ENCODE data around the gene IFT80.
"Not testable (repeated sequence)": the region's sequence is repeated elsewhere in the genome, so short reads cannot be mapped to it uniquely, and the experiment has no call there.

The IFT80 gene

DNA sequence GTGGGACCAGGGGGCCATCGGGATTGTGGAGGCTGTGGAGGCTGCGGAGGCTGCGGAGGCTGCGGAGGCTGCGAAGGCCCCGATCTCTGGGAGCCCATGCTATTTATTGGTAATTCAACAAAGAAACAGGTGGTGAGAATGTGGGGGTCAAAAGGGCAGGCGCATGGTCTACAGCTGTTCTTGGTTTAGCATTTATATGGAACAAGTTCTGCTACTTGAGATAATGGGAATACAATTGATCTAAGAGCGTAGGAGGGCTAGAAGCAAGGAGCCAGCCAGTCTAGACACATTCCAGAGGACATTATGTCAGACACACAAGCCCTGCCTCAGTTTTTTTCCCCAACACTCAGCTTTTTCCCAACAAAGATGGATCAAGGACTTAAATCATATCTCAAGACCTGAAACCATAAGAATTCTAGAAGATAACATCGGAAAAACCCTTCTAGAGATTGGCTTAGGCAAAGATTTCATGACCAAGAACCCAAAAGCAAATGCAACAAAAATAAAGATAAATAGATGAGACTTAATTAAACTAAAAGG, 153.7 kb downstream of the IFT80 start:
- Histone ChIP-seq H3K9me3 (ENCODE audit: control insufficient read depth, low read depth, low read length) (no peaks in the 10 kb centered on the region), H3K27me3 (ENCODE audit: control insufficient read depth, insufficient read depth, low read length) (no peaks in the 10 kb centered on the region), H3K9ac (ENCODE audit: low read length) (no peak overlapping the region), H3K4me1 (ENCODE audit: control insufficient read depth, low read depth, low read length) (no peaks in the 10 kb centered on the region), H3K4me3 (ENCODE audit: low read length) (no peak overlapping the region), H3K36me3 (ENCODE audit: control insufficient read depth, low read depth, low read length) (no peaks in the 10 kb centered on the region), H3K27ac (ENCODE audit: low read length) (no peak overlapping the region)

DNA sequence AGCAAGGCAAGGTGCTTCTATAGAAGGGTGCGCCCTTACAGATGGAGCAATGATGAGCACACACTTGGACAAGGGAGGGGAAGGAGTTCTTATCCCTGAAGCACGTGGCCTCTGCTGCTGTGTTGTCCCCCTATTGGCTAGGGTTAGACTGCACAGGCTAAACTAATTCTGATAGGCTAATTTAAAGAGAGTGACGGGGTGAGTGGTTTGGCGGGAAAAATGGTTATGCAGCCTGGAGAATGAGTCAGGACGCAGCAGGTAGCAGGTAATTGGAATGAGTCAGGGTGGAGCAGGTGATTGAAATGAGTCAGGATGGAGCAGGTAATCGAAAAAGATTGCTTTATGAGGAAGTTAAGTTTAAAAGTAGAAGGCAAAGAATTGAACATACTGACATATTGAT, 158.3 kb downstream of the IFT80 start:
- H3K36me3 ChIP-seq (ENCODE audit: control insufficient read depth, low read depth, low read length); H3K27me3 ChIP-seq (ENCODE audit: control insufficient read depth, insufficient read depth, low read length); H3K4me1 ChIP-seq (ENCODE audit: control insufficient read depth, low read depth, low read length); H3K9me3 ChIP-seq (ENCODE audit: control insufficient read depth, low read depth, low read length); H3K27ac ChIP-seq (ENCODE audit: low read length); H3K9ac ChIP-seq (ENCODE audit: low read length); H3K4me3 ChIP-seq (ENCODE audit: low read length): not testable (repeated sequence)

DNA sequence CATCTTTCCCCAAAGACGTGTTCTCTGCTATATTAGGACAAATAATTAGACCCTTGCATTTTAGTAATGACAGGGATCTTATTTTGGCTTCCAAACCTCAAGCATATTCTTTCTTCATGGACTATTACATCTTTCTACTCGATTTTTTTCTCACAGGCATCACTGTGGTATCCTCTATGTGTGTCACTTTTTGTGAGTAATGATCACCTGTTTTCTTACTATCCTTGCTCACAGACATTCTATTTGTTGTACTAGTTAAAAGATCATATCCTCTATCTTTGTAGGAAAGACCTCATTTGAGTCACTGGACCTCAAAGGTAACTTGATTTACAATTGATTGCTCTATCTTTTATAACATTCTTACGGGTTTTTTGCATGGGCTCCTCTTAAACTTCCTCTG, 167.0 kb downstream of the IFT80 start:
- H3K27me3 ChIP-seq (ENCODE audit: control insufficient read depth, insufficient read depth, low read length) = peaks cover 20% of the 10 kb centered on the region
- no peaks in the 10 kb centered on the region for H3K9me3 ChIP-seq (ENCODE audit: control insufficient read depth, low read depth, low read length)
- no peak overlapping the region for H3K27ac ChIP-seq (ENCODE audit: low read length)
- no peaks in the 10 kb centered on the region for H3K4me1 ChIP-seq (ENCODE audit: control insufficient read depth, low read depth, low read length)
- no peak overlapping the region for H3K4me3 ChIP-seq (ENCODE audit: low read length)
- H3K9ac ChIP-seq (ENCODE audit: low read length) = no peak overlapping the region
- no peaks in the 10 kb centered on the region for H3K36me3 ChIP-seq (ENCODE audit: control insufficient read depth, low read depth, low read length)

DNA sequence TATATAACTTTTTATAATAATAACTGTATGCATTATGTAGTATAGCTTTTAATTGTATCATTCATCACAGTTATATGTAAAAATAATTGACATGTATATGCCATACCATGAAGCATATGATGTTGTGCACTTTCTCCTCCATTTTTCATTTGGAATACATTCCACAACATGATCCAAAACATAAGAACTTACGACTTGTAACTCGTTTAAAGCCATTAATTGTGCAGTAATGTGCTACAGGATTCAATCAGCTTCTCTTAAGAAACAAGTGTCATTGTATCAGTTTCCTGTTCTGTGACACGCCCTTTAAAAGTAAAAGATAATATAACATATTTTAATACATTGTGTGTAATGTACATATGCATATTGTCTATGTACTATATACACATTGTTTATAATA, 171.6 kb downstream of the IFT80 start:
- peaks cover 65% of the 10 kb centered on the region for H3K27me3 ChIP-seq (ENCODE audit: control insufficient read depth, insufficient read depth, low read length)
- H3K9me3 ChIP-seq (ENCODE audit: control insufficient read depth, low read depth, low read length) = no peaks in the 10 kb centered on the region

DNA sequence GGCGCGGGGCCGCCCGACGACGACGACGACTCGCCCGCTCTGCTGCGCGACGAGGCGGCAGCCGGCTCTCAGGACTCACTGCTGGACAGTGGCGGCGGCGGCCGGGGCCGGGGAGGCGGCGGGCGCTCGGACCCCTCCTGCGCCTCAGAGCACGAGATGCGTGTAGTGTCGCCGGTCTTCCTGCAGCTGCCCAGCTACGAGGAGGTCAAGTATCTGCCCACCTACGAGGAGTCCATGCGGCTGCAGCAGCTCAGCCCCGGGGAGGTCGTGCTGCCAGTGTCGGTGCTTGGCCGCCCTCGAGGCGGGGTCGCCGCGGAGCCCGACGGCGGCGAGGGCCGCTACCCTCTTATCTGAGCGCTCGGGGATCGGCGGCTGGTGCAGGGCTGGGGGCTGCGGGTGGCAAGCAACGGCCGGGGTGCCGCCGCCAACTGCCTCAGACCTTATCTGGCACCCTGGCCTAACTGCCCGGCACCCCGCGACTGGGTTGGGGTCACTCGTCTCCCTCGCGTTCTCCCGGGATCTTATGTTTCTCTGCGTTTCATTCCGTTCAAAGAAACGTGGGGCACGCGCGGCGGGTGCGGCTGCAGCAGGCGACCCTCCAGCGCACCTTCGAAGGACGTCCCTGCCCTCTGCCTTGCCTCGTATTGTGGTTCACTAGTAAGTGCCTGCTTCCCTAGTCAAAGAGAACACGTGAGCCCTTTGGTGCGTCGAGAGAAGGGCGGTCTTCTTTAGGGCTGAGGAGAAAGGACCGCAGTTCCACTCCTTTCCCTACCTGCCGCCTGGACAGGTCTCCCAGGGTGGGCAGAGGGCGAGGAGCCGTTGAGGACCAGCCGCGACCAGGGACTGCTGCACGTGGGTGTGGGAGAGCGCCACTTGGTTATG, 172.8 kb downstream of the IFT80 start:
- Histone ChIP-seq H3K27ac (ENCODE audit: low read length) (no peak overlapping the region), H3K9me3 (ENCODE audit: control insufficient read depth, low read depth, low read length) (no peaks in the 10 kb centered on the region), H3K36me3 (ENCODE audit: control insufficient read depth, low read depth, low read length) (no peaks in the 10 kb centered on the region), H3K27me3 (ENCODE audit: control insufficient read depth, insufficient read depth, low read length) (peaks cover 65% of the 10 kb centered on the region), H3K4me1 (ENCODE audit: control insufficient read depth, low read depth, low read length) (peaks cover 4% of the 10 kb centered on the region), H3K4me3 (ENCODE audit: low read length) (peak overlapping the region; percentile 47), H3K9ac (ENCODE audit: low read length) (no peak overlapping the region)

More for the DNA sequence above, 171.6 kb downstream of the IFT80 start:
- Histone ChIP-seq H3K27ac (ENCODE audit: low read length) (no peak overlapping the region), H3K4me1 (ENCODE audit: control insufficient read depth, low read depth, low read length) (peaks cover 4% of the 10 kb centered on the region), H3K9ac (ENCODE audit: low read length) (no peak overlapping the region), H3K4me3 (ENCODE audit: low read length) (no peak overlapping the region), H3K36me3 (ENCODE audit: control insufficient read depth, low read depth, low read length) (no peaks in the 10 kb centered on the region)

DNA sequence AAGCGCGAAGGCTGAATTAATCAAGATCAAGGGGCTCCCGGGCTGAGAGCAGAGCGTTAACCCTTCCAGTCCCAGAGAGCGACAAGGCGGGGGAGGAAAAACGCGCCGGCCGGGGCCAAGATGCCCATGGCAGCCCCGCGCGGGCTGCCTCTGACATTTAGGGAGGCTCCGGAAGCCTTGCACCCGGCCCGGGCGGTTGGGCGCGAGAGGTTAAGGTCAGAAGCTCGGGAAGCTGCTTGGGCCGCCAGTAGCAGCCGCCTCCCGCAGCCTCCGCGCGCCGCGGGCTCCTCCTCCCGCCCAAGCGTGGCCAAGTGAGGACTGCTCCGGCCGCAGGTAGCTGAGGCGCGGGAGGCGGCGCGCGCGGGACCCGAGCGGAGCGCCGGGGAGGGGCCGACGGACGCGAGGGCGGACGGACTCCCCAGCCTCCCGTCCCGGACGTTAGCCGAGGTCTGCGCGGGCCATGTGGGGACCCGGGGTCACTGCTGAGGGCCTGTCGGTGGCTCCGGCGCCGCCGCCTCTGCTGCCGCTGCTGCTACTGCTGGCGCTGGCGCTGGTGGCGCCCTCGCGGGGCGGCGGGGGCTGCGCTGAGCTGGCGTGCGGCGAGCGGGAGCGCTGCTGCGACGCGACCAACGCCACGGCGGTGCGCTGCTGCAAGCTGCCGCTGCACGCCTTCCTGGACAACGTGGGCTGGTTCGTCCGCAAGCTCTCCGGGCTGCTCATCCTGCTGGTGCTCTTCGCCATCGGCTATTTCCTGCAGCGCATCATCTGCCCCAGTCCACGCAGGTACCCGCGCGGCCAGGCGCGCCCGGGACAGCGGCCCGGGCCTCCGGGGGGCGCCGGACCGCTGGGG, 173.6 kb downstream of the IFT80 start, which contains the start of gene C3orf80:
Gene C3orf80, plus strand, starts transcription at position 247 of the 850 bp plus-strand sequence. Its CDS starts 214 bp downstream, at position 461.
- no peaks in the 10 kb centered on the region for H3K36me3 ChIP-seq (ENCODE audit: control insufficient read depth, low read depth, low read length)
- no peaks in the 10 kb centered on the region for H3K9me3 ChIP-seq (ENCODE audit: control insufficient read depth, low read depth, low read length)
- H3K9ac ChIP-seq (ENCODE audit: low read length) = no peak within 1 kb of the TSS
- peaks cover 4% of the 10 kb centered on the region for H3K4me1 ChIP-seq (ENCODE audit: control insufficient read depth, low read depth, low read length)
- H3K27me3 ChIP-seq (ENCODE audit: control insufficient read depth, insufficient read depth, low read length) = peaks cover 65% of the 10 kb centered on the region
- no peak within 1 kb of the TSS for H3K27ac ChIP-seq (ENCODE audit: low read length)
- H3K4me3 ChIP-seq (ENCODE audit: low read length) = peak within 1 kb of the TSS; percentile 47

DNA sequence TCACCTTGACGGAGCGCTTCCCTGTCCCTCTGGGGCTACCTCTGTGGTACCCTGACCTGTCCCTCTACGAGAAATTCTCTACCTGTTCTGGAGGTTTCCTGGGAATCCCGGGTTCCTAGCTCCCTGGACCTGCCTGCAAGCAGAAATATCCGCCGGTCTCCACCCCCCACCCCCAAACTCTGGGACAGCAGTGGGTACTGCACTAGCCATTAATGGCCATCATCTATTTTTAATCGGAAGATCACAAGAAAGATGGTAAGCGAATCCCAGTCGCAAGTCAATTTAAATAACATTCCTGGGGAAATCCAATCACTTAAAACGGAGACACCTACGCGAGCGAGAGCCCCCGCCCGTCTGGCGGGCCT, 174.2 kb downstream of the IFT80 start:
- Histone ChIP-seq H3K9ac (ENCODE audit: low read length) (no peak overlapping the region), H3K36me3 (ENCODE audit: control insufficient read depth, low read depth, low read length) (no peaks in the 10 kb centered on the region), H3K4me1 (ENCODE audit: control insufficient read depth, low read depth, low read length) (peaks cover 4% of the 10 kb centered on the region), H3K27me3 (ENCODE audit: control insufficient read depth, insufficient read depth, low read length) (peaks cover 65% of the 10 kb centered on the region), H3K9me3 (ENCODE audit: control insufficient read depth, low read depth, low read length) (no peaks in the 10 kb centered on the region), H3K4me3 (ENCODE audit: low read length) (peak overlapping the region; percentile 47), H3K27ac (ENCODE audit: low read length) (no peak overlapping the region)

DNA sequence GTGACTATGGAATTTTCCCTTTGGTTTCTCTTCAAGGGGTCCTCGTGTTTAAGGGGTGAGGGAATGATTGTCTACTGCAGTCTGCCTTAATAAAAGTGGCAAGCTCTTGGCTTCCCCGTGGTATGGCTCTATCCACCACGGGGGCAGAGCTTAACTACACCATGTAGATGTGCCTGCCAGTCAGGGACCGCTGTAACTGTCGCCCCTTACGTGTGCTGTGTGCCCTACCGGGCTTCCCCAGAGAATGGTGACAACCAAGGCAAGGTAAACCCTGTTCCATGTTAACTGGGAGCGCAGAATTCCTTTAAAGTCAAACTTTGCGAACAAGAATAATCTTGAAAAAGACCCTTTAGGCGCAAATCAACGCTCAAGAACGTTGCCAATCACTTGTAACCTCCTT, 174.8 kb downstream of the IFT80 start:
- no peak overlapping the region for H3K27ac ChIP-seq (ENCODE audit: low read length)
- H3K9me3 ChIP-seq (ENCODE audit: control insufficient read depth, low read depth, low read length) = no peaks in the 10 kb centered on the region
- H3K9ac ChIP-seq (ENCODE audit: low read length) = no peak overlapping the region
- H3K27me3 ChIP-seq (ENCODE audit: control insufficient read depth, insufficient read depth, low read length) = peaks cover 65% of the 10 kb centered on the region
- peak overlapping the region; percentile 47 for H3K4me3 ChIP-seq (ENCODE audit: low read length)
- H3K4me1 ChIP-seq (ENCODE audit: control insufficient read depth, low read depth, low read length) = peaks cover 4% of the 10 kb centered on the region
- no peaks in the 10 kb centered on the region for H3K36me3 ChIP-seq (ENCODE audit: control insufficient read depth, low read depth, low read length)

DNA sequence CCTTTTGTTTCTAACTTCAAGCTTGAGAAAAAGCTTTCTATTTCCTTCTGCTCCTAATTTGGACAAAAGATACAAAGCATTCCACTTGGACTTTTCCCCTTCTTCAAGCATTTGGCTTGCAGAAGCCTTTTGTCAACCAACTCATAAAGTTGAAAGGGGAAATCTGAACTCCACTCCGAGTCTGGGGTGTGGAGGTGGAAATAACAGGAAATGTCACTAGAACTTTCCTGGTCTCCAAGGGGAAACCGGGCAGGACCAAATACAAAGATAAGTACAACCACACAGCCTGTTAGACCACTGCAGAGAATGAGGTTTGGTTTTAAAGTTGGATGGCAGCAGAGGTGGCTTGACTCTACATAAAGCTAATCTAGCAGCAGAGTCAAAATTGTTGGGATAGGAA, 178.0 kb downstream of the IFT80 start:
- H3K4me1 ChIP-seq (ENCODE audit: control insufficient read depth, low read depth, low read length) = peaks cover 5% of the 10 kb centered on the region
- no peak overlapping the region for H3K9ac ChIP-seq (ENCODE audit: low read length)
- H3K27me3 ChIP-seq (ENCODE audit: control insufficient read depth, insufficient read depth, low read length) = peaks cover 35% of the 10 kb centered on the region
- no peaks in the 10 kb centered on the region for H3K9me3 ChIP-seq (ENCODE audit: control insufficient read depth, low read depth, low read length)
- no peak overlapping the region for H3K4me3 ChIP-seq (ENCODE audit: low read length)
- H3K36me3 ChIP-seq (ENCODE audit: control insufficient read depth, low read depth, low read length) = no peaks in the 10 kb centered on the region
- H3K27ac ChIP-seq (ENCODE audit: low read length) = no peak overlapping the region

DNA sequence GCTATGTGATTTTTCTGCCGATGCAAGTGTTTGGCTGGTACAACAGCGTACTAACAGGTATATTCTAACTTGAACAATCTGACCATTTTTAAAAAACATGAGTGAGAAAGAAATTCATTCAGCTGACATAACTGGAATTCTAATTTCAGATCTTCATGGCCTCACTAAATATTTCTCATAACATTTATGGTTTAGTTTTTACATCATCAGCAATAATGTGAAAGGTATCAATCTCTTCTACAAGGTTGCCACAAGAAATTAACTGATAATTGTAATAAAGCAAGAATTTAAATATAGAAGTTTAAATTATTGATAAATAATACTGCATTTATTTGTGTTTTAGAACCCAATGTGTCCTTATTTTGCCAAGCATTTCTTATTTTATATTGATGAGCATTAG, 179.0 kb downstream of the IFT80 start:
- no peak overlapping the region for H3K9ac ChIP-seq (ENCODE audit: low read length)
- H3K9me3 ChIP-seq (ENCODE audit: control insufficient read depth, low read depth, low read length) = no peaks in the 10 kb centered on the region
- no peaks in the 10 kb centered on the region for H3K36me3 ChIP-seq (ENCODE audit: control insufficient read depth, low read depth, low read length)
- H3K4me1 ChIP-seq (ENCODE audit: control insufficient read depth, low read depth, low read length) = peaks cover 5% of the 10 kb centered on the region
- H3K27ac ChIP-seq (ENCODE audit: low read length) = no peak overlapping the region
- H3K27me3 ChIP-seq (ENCODE audit: control insufficient read depth, insufficient read depth, low read length) = peaks cover 25% of the 10 kb centered on the region
- H3K4me3 ChIP-seq (ENCODE audit: low read length) = no peak overlapping the region

DNA sequence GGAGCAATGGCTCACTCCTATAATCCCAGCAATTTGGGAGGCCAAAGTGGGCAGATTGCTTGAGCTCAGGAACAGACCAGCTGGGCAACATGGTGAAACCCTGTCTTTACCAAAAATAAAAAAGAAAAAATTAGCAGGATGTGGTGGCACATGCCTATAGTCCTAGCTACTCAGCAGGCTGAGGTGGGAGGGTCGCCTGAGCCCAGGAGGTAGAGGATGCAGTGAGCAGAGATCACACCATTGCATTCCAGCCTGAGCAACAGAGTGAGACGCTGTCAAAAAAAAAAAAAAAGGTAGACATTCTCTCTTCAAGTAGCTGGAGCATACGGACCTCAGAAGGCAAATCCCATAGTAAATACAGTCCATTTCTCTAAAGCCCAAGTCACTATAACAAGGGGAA, 180.9 kb downstream of the IFT80 start:
- Histone ChIP-seq H3K27ac (ENCODE audit: low read length) (no peak overlapping the region), H3K9me3 (ENCODE audit: control insufficient read depth, low read depth, low read length) (no peaks in the 10 kb centered on the region), H3K36me3 (ENCODE audit: control insufficient read depth, low read depth, low read length) (no peaks in the 10 kb centered on the region), H3K4me3 (ENCODE audit: low read length) (no peak overlapping the region), H3K9ac (ENCODE audit: low read length) (no peak overlapping the region), H3K27me3 (ENCODE audit: control insufficient read depth, insufficient read depth, low read length) (peaks cover 6% of the 10 kb centered on the region), H3K4me1 (ENCODE audit: control insufficient read depth, low read depth, low read length) (peaks cover 5% of the 10 kb centered on the region)

Measured in iPS-18a (cell line).